HCT116 (cell line): ENCODE data around the gene HIGD1A. TPM values are rescaled to one million over a fixed set of nuclear protein-coding genes. Genes with fewer than 3 reads are reported as not detected.

Experiments
- ATAC-seq: fragments of 200-7000 bp; cut with Tn5 transposase; 2 replicates; pipeline ENCODE4 v1.9.1; 2020; ENCODE audit warnings: mild to moderate bottlenecking, moderate library complexity
- BruUV-seq: library from RNA; stranded (reverse); fragments of 400-500 nt; replicated peaks from 2 replicates; lab custom pipeline; 2021; lab: Mats Ljungman, UMichigan
- CTCF ChIA-PET: fragments of 300-600 bp; sonication (Branson Sonifier 250); formaldehyde crosslinking; loops from one replicate; lab custom pipeline; 2021; ENCODE audit warnings: antibody characterized with exemption; lab: Charles Lee
- POLR2A ChIA-PET: fragments of 300-600, 350-600 bp; sonication (Branson Sonifier 250); formaldehyde crosslinking; loops from one replicate; lab custom pipeline; 2021; ENCODE audit warnings: antibody characterized with exemption; lab: Charles Lee
- RAD21 ChIA-PET, 2 experiments: fragments of 300-600 bp; sonication (Branson Sonifier 250); formaldehyde crosslinking; loops; one replicate each; lab custom pipeline; 2023; ENCODE audit warnings: low total read pairs in 2 of 2; ENCODE audit not compliant: uncharacterized antibody in 2 of 2, unreplicated experiment in 2 of 2, low non-redundant PET in 1 of 2; lab: Charles Lee
- DNase-seq: peaks from one replicate; pipeline ENCODE4 v3.0.0-alpha.2; 2010; ENCODE audit warnings: low read depth, low spot score
- H2AFZ ChIP-seq: fragments of 200-600 bp; shearing (Covaris generic), sonication (generic); 2 replicates; pipeline ENCODE4 v1.6.1; 2017; ENCODE audit warnings: low read depth, mixed run types, mixed read lengths, antibody characterized with exemption, low read length; ENCODE audit not compliant: poor library complexity, severe bottlenecking
- H3K27ac ChIP-seq: 2 replicates; pipeline ENCODE4 v1.5.1; 2012; ENCODE audit warnings: low read depth, low read length
- H3K27me3 ChIP-seq: fragments of 200-600 bp; sonication (generic); 2 replicates; pipeline ENCODE4 v1.6.1; 2016; ENCODE audit warnings: mixed run types, low read length, mixed read lengths; ENCODE audit not compliant: insufficient read depth
- H3K36me3 ChIP-seq, 2 experiments: fragments of 200-500 bp in 1 of 2; fragments of 200-600 bp in 1 of 2; sonication (Bioruptor generic) in 1 of 2; sonication (generic) in 1 of 2; 2 replicates each; pipeline versions ENCODE4 v1.5.1 to v1.6.1; 2014 to 2016; ENCODE audit warnings: low read length in 2 of 2, inconsistent platforms in 1 of 2, mixed read lengths in 1 of 2, mixed run types in 1 of 2; ENCODE audit not compliant: insufficient read depth in 2 of 2, control insufficient read depth in 1 of 2
- H3K4me1 ChIP-seq, 2 experiments: fragments of 200-600 bp in 1 of 2; sonication (generic) in 1 of 2; 2 replicates each; pipeline versions ENCODE4 v1.5.1 to v1.6.1; 2012 to 2017; ENCODE audit warnings: low read length in 2 of 2, inconsistent platforms in 1 of 2, mild to moderate bottlenecking in 1 of 2, mixed read lengths in 1 of 2, mixed run types in 1 of 2, moderate library complexity in 1 of 2; ENCODE audit not compliant: insufficient read depth in 2 of 2, control insufficient read depth in 1 of 2
- H3K4me2 ChIP-seq: fragments of 200-600 bp; sonication (generic); 2 replicates; pipeline ENCODE4 v1.6.1; 2017; ENCODE audit warnings: mixed run types, low read length, mixed read lengths
- H3K4me3 ChIP-seq, 2 experiments: fragments of 200-600 bp in 1 of 2; sonication (generic) in 1 of 2; replicated peaks in 1 of 2; 2 replicates each; pipeline ENCODE4 v1.5.1; 2011 to 2016; ENCODE audit warnings: low read length in 2 of 2, control low read depth in 1 of 2, low read depth in 1 of 2, mild to moderate bottlenecking in 1 of 2, mixed read lengths in 1 of 2, mixed run types in 1 of 2
- H3K79me2 ChIP-seq: fragments of 200-600 bp; sonication (generic); 2 replicates; pipeline ENCODE4 v1.6.1; 2017; ENCODE audit warnings: mild to moderate bottlenecking, mixed run types, low read length, moderate library complexity, mixed read lengths; ENCODE audit not compliant: insufficient read depth
- H3K9ac ChIP-seq: fragments of 200-600 bp; sonication (generic); 2 replicates; pipeline ENCODE4 v1.6.1; 2016; ENCODE audit warnings: low read length, mixed read lengths
- H3K9me2 ChIP-seq: fragments of 200-600 bp; sonication (generic), shearing (Covaris generic); 2 replicates; pipeline ENCODE4 v1.6.1; 2017; ENCODE audit warnings: mixed run types, mild to moderate bottlenecking, moderate library complexity; ENCODE audit not compliant: insufficient read depth
- H3K9me3 ChIP-seq, 2 experiments: fragments of 200-500 bp in 1 of 2; fragments of 200-600 bp in 1 of 2; sonication (Bioruptor generic) in 1 of 2; sonication (generic) in 1 of 2; 2 replicates each; pipeline ENCODE4 v1.6.1; 2014 to 2017; ENCODE audit warnings: low read length in 2 of 2, mixed read lengths in 2 of 2, inconsistent platforms in 1 of 2, low read depth in 1 of 2, mild to moderate bottlenecking in 1 of 2, mixed run types in 1 of 2, moderate library complexity in 1 of 2; ENCODE audit not compliant: control insufficient read depth in 1 of 2, insufficient read depth in 1 of 2
- H4K20me1 ChIP-seq: fragments of 200-600 bp; sonication (generic), shearing (Covaris generic); 2 replicates; pipeline ENCODE4 v1.6.1; 2017; ENCODE audit warnings: mixed run types, mild to moderate bottlenecking, moderate library complexity; ENCODE audit not compliant: insufficient read depth
- CBX3 ChIP-seq: IDR thresholded peaks from 2 replicates; pipeline ENCODE4 v1.6.1; 2012; ENCODE audit warnings: low read depth
- EGR1 ChIP-seq: IDR thresholded peaks from 2 replicates; pipeline ENCODE4 v1.6.1; 2012; ENCODE audit warnings: low read depth
- SIN3A ChIP-seq: IDR thresholded peaks from 2 replicates; pipeline ENCODE4 v1.6.1; 2012; ENCODE audit warnings: low read depth
- SRF ChIP-seq: IDR thresholded peaks from 2 replicates; pipeline ENCODE4 v1.6.1; 2012; ENCODE audit warnings: low read depth
- ZFX ChIP-seq: fragments of 450-650 bp; IDR thresholded peaks from 2 replicates; pipeline ENCODE4 v1.6.1; 2017
- intact Hi-C: fragments of 100-400 bp; cut with micrococcal nuclease; formaldehyde crosslinking; loops from 2 replicates; pipeline ENCODE4 v1.10.0; 2022
- total RNA-seq: library from RNA; stranded (reverse); gene quantifications from one replicate; pipeline ENCODE4 v1.2.1, GENCODE V29; 2021; ENCODE audit not compliant: unreplicated experiment
- TF ChIP-seq, protein P1 (sequence below): IDR thresholded peaks from 2 replicates; pipeline ENCODE4 v1.6.1; 2012; ENCODE audit warnings: low read depth

HIGD1A gene
- total RNA-seq, 1 experiment from 2014 or later = 71.2 TPM

DNA sequence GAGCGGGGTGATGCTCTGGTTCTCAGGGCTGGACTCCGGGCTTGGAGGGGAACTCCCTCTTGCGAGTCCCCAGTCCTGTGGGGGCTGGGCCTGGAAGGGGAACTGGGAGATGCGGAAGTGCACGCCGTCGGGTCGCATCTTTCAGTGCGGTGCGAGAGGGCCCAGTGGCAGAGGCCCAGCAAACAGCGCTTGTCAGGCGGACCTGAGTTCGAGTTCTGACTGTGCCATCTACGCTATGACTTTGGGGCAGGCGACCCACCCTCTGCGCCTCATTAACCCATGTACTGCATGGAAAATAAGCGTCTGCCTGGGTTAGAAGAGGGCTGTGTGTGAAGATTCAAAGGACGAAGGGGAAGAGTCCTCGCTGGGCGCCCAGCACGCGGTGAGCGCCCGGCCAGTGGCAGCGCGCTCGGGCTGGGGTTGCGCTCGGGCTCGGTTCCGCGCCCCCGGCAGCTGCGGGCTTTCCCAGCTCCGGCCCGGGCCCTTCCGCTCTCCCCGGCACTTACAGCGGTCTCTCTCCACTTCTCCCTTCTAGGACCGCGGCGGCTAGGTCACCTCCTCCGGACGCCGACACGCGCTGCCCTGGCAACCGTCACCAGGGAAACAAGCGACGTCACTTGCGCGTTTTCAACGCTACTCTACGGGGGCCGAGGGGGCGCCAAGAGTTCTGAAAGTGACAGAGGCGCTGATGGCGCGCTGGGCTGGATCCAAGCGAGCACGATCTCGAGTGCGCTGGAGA, 31.5 kb downstream of the HIGD1A start, which contains the start of gene CCDC13:
Gene CCDC13, minus strand, starts transcription at position 584 of the 739 bp plus-strand sequence. CDS start 14,908 bp downstream, outside the sequence.
- Histone ChIP-seq H3K4me1 (no peaks in the 10 kb centered on the region), H3K27me3 (no peaks in the 10 kb centered on the region), H3K9me2 (no peaks in the 10 kb centered on the region), H2AFZ (no peak within 1 kb of the TSS), H3K9ac (no peak within 1 kb of the TSS), H4K20me1 (no peaks in the 10 kb centered on the region), H3K27ac (no peak within 1 kb of the TSS), H3K4me3 (no peak within 1 kb of the TSS), H3K9me3 (no peaks in the 10 kb centered on the region), H3K4me2 (no peak within 1 kb of the TSS), H3K36me3 (peaks cover 0 to 4% of the 10 kb centered on the region in 2 experiments; a peak in 1 of 4 replicates), H3K79me2 (no peaks in the 10 kb centered on the region)
- ChIA-PET POLR2A (no interaction called here), CTCF (no interaction called here), RAD21 (no interaction called here)
- intact Hi-C loops = no loop called here
- no TSS peak for BruUV-seq
- TF ChIP-seq SRF (no peak), EGR1 (no peak), ZFX (no peak)
- DNase-seq (no peak), ATAC-seq (no peak)

DNA sequence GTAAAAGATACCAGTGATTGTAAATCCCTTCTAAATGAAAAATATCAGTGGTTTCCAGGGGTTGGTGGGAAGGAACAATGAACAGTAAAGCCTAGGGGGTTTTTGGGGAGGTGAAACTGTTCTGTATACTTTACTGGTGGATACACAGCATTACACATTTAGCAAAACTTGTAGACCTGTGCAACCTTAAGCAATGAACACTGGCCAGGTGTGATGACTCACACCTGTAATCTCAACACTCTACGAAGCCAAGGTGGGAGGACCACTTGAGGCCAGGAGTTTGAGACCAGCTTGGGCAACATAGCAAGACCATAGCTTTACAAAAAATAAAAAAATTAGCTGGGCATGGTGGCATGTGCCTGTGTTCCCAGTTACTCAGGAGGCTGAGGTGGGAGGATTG, 33.0 kb downstream of the HIGD1A start:
- Histone ChIP-seq H3K9me2 (no peaks in the 10 kb centered on the region), H3K4me2 (no peak overlapping the region), H3K79me2 (no peaks in the 10 kb centered on the region), H2AFZ (no peak overlapping the region), H3K36me3 (peaks cover 0 to 2% of the 10 kb centered on the region in 2 experiments; a peak in 1 of 4 replicates), H3K4me3 (no peak overlapping the region), H3K9me3 (no peaks in the 10 kb centered on the region), H3K9ac (no peak overlapping the region), H3K27me3 (no peaks in the 10 kb centered on the region), H3K4me1 (no peaks in the 10 kb centered on the region), H3K27ac (no peak overlapping the region), H4K20me1 (no peaks in the 10 kb centered on the region)
- DNase-seq (no peak), ATAC-seq (no peak)
- TF ChIP-seq CBX3 (no peak), SIN3A (no peak)
- TF ChIP-seq, protein P1, sequence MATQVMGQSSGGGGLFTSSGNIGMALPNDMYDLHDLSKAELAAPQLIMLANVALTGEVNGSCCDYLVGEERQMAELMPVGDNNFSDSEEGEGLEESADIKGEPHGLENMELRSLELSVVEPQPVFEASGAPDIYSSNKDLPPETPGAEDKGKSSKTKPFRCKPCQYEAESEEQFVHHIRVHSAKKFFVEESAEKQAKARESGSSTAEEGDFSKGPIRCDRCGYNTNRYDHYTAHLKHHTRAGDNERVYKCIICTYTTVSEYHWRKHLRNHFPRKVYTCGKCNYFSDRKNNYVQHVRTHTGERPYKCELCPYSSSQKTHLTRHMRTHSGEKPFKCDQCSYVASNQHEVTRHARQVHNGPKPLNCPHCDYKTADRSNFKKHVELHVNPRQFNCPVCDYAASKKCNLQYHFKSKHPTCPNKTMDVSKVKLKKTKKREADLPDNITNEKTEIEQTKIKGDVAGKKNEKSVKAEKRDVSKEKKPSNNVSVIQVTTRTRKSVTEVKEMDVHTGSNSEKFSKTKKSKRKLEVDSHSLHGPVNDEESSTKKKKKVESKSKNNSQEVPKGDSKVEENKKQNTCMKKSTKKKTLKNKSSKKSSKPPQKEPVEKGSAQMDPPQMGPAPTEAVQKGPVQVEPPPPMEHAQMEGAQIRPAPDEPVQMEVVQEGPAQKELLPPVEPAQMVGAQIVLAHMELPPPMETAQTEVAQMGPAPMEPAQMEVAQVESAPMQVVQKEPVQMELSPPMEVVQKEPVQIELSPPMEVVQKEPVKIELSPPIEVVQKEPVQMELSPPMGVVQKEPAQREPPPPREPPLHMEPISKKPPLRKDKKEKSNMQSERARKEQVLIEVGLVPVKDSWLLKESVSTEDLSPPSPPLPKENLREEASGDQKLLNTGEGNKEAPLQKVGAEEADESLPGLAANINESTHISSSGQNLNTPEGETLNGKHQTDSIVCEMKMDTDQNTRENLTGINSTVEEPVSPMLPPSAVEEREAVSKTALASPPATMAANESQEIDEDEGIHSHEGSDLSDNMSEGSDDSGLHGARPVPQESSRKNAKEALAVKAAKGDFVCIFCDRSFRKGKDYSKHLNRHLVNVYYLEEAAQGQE = no peak
- ChIA-PET RAD21 (no interaction called here), POLR2A (no interaction called here), CTCF (no interaction called here)
- intact Hi-C loops = no loop called here
- no TSS peak for BruUV-seq
